A172 (cell line): ENCODE measurements around the gene BRD1. TPM values are rescaled to one million over a fixed set of nuclear protein-coding genes. Genes with fewer than 3 reads are reported as not detected.

Experiments
- DNase-seq: peaks from one replicate; pipeline ENCODE4 v3.0.0-alpha.2; 2015; ENCODE audit warnings: low spot score
- total RNA-seq: library from RNA; depleted of rRNA; stranded (reverse); fragments of >200 nt; shearing (Covaris generic); gene quantifications from 2 replicates; pipeline ENCODE4 v1.2.3, GENCODE V29; 2014

Gene BRD1
- total RNA-seq, 1 experiment from 2014 or later: 8.0 TPM

DNA sequence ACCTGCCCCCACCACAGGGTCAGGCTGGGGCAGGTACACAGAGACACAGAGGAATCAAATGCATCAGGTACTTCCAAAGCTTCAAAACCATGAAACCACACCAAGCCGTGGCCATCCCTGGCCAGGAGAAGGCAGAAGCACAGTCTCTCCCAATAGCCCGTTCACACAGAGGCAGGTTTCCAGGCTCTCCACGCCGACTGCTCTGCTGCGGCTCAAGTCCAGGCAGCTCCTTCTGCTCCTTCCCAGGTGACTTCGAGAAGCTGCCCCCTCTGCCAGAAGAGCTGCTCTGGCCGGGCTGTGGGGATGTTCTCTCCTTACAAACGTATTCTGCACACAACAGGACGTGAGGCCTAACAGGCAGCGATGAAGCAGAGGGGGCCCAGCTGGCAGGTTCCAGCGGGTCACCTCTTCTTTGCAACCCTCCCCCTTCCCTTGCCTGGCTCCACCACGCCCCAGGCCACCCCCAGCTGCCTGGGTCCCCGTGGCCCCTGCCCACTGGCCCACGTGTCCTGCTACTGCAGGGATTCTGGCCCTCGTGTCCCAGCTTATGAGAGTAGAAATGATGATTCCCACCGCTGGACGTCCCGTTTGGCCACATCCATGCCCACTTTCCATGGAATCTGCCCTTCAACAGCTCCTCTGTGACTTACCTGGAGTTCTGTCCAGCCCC lies 26.1 kb downstream of the BRD1 start:
- DNase-seq: no peak

DNA sequence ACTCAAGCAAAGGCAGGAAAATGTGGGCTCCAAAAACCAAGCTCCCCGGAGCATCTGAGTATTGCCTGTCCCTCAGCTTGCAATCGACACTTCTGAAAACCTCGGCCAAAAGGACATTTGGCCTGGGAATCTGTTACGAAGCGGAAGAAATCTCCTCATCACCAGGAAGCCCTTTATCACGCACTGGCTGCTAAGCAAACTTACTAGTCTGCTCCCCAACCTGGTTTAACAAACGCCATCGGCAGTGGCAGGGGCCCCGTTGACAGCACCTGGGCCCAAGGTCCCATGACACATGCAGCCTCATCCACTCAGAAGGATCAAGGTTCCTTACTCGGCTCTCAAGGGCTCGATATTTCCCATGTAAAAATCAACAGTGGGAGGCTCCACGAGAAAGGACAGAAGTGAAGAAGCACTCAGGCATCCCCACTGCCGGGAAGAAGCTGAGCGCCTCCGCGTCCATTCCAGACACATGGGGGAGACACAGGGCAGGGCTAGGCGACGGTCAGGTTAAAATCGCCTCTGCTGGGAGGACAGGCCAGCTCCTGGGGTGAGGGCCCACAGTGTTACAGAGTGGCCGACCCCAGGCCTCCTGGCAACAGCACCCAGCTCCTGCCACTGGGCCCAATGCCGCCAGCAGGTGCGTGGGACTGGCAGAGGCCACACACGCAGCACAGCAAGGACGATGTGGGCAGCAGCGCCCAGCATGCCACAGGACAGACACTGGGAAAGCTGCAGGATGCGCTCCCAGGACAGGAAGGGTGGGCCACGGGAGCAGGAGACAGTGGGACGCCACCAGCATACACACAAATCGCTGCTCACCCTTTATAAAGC lies 27.1 kb downstream of the BRD1 start:
- DNase-seq: no peak

DNA sequence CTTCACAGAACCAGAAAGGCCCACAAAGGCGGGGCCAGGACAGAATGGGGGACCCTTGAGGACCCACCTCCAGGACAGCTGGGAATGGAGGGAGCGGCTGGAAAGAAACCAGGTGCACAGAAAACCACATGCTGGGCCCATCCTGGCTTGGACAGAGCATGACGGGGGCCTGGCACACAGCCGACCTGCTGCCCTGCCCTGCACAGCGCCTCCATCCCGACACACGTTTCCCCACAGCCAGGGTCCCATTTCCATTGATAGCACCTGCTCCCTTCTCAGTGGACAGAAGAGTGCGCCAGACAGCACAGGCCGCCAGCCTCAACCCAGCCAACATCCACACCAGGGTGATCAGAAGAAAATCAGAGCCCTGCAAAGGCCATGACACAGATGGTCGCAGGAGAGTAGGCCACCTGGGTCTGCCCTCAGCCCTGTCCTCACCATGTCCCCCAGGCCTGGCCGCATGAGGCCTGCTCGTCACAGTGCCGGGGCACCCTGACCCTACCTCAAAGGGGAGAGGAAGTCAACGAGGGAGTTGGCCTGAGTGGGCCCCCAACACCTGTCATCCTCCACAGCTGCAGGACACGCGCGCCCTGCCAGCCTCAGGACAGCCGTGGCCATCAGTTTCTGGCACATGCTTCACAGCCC lies 28.1 kb downstream of the BRD1 start:
- no peak for DNase-seq

GRCh38 chr22:49798486-49799151 lies 29.1 kb downstream of the BRD1 start:
- DNase-seq: no peak

DNA sequence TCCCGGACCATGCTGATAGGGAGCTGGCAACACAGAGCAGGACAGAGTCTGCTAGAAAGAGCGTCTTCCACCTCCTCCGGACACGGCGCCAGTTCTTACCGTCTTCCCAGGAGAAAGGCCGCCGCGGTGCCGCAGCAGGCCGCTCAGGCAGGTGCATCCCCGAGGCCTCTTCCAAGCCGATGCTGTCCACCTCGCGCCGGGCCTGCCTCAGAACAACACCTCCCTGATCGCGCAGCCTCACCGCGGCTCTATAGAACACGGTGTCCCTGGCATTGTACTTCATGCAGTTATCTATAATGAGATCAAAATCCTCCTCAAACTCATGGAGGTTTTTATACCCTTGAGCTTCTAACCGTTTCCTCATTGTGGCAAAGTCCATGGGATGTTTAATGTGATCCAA lies 30.0 kb downstream of the BRD1 start:
- no peak for DNase-seq

DNA sequence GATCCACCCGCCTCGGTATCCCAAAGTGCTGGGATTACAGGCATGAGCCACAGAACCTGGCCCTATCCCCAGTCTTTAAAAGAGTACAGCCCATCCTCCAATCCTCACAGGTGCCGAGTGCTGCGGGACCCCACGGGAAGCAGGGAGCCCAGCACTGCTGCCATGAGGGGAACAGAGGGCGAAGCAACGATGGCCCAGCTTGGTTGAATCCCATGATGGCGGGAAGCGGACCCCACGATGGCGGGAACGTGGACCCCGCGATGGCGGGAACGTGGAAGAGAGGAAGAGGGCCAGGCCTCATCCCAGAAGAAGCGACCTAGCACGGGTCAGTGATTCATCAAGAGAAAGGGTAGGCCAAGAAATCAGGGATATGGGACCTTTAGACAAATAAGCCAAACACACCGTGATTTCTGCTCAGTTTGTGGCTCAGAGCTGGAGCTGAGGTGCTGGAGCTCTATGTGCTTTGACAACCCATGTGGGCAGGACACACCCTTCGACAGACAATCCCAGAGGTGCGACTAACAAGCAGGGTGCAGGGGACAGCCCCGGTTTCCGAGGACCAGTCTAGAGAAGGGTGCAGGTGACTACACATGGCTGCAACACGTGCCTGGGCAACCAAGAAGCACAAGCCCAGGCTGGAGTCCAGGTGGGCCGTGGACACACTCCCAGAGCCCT lies 30.9 kb downstream of the BRD1 start:
- no peak for DNase-seq

GRCh38 chr22:49795521-49795920 lies 32.2 kb downstream of the BRD1 start:
- DNase-seq: no peak

GRCh38 chr22:49793871-49794270 lies 33.8 kb downstream of the BRD1 start:
- no peak for DNase-seq

DNA sequence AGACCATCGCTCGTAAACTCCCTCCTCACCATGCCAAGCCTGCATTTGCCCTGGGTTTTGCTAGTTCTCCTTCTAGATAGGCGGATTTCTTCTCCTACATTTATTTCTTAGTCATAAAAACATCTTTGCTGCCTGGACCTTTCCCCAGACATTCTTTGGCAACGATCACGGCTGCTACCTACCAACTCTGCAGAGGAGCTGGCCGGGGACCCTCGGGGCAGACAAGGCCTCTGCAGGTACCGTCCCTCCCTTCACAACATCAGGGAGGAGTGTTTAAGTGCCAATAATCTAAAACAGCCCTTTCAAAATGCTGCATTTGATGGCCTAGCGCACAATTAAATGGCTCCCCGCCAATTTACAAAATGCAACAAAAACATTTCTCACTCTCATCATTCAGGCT lies 34.4 kb downstream of the BRD1 start:
- DNase-seq: no peak

DNA sequence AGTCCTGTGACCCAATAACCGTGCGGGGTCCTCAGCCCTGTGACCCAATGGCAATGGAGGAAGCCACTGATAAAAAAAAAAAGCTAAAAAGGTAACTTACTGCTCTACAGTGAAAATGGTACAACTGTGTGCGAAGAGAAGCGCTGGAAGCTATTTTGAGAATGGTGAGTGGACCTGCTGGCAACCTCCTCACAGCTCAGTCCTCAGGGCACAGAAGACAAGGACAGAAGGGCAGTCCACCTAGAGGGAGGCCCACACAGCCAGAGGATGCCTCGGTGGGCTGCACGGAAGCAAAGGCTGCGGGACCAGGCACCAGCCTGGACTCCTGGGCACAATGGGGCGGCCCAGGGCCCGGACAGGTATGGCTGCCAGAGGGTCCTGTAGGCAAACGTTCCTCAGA lies 35.6 kb downstream of the BRD1 start:
- no peak for DNase-seq

- no peak for DNase-seq
Observed at GRCh38 chr22:49791682-49792081, 36.0 kb downstream of the BRD1 start.

DNA sequence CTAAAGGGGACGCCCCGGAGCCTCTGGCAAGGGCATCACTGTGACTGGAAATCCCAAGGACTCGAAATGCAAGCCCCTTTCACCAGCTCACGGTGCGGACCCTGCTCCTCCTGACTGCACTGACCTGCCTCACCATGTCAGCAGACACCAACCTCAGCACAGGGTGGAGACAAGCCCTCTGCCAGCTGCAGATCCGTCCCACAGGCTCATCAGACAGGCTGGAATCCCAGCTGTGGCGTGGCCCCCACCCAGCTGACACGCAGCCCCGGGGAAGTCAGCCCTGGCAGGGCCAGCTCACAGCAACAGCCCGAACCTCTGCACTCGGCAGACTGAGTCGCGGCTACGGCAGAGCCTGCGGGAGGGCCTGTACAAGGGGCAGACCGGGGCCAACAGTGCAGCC lies 36.8 kb downstream of the BRD1 start:
- DNase-seq: no peak

GRCh38 chr22:49789289-49790141 lies 38.2 kb downstream of the BRD1 start:
- no peak for DNase-seq

DNA sequence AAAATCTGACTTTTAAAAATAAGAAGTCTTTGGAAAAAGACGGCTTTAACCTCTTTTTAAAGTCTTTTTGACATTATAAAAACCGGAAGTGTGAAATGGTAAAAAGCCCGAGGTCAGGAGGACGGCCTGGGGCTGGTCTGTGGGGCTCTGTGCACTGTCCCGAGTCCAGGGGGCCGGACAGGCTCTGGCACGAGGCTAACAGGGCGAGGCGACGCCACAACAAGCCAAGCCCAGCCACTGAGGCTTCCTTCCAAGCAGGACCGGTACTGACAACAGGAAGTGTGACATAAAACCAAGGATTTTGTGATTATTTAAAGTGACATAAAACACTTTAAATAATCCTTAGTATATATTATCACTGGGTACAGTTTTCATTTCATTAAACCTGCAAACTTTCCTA lies 39.2 kb downstream of the BRD1 start:
- no peak for DNase-seq

DNA sequence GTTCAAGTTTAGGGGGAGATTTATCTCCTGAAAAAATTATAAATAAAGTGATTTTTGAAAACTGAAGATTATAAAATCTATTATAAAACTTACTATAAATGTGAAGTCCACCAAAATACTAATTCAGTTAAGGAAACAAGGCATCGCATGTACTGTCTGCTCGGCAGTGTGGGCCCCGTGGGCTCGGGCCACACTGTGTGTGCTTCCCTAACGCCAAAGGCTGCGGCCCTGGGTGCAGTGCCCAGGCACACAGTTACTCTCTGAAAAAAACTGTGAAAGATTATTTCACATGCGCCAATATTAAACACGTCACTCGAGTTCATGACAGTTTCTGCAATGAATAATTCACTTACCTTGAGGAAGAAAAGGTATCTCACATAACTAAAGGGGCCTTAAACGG lies 39.8 kb downstream of the BRD1 start:
- no peak for DNase-seq

GRCh38 chr22:49786976-49787706 lies 40.5 kb downstream of the BRD1 start:
- no peak for DNase-seq

GRCh38 chr22:49785841-49786471 lies 41.7 kb downstream of the BRD1 start:
- no peak for DNase-seq

DNA sequence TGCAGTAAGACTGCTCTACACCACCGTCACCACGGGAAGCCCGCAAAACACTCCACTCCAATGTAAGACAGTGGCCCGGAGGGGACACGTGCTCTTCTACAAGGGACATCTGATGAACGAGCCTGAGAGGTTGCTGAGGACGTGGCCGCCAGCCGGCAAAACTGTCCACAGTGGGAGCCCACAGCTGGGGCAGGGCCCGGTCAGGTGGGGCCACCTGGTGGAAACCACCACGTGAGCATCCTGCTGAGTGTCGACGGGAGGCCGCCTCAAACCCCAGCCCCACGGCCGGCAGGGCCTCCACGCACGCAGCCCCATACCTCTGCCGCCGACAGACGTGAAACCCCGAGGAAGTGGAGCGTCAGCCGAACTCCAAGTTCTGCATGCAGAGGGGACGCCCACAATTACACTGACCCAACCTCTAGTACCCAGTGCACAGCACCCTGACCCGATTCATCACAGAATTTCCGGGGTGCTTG lies 42.6 kb downstream of the BRD1 start:
- DNase-seq: no peak

- no peak for DNase-seq
Observed at GRCh38 chr22:49784630-49784971, 43.1 kb downstream of the BRD1 start.
